ENCODE results near the gene SLC22A12. TPM values are rescaled to one million over a fixed set of nuclear protein-coding genes. Genes with fewer than 3 reads are reported as not detected.

Gene SLC22A12
- total and polyA plus RNA-seq, 2 experiments from 2014 or later = not detected

GRCh38 chr11:64571410-64572091 lies 19.5 kb upstream of the SLC22A12 start:
- Histone ChIP-seq H2AFZ (peak overlapping the region; percentile 82), H3K36me3 (ENCODE audit: insufficient read depth) (no peaks in the 10 kb centered on the region), H3K27ac (ENCODE audit: low read depth) (no peak overlapping the region), H3K79me2 (replicated peaks; ENCODE audit: insufficient read depth) (no peaks in the 10 kb centered on the region), H3K4me2 (0 out of 2 replicates have a peak overlapping the region, but pooled peaks have one; percentile 48), H3K4me1 (ENCODE audit: insufficient read depth) (peaks cover 7% of the 10 kb centered on the region; the same call in 1 of the 2 replicates), H3K27me3 (ENCODE audit: insufficient read depth) (no peaks in the 10 kb centered on the region), H3K9me2 (ENCODE audit: insufficient read depth) (no peaks in the 10 kb centered on the region), H3F3A (replicated peaks; ENCODE audit: low read depth) (no peaks in the 10 kb centered on the region), H3K4me3 (no peak overlapping the region), H4K20me1 (replicated peaks; ENCODE audit: insufficient read depth) (no peaks in the 10 kb centered on the region)
- Mint-ChIP-seq H3K4me3 (no peak overlapping the region; the same call in 2 of the 3 replicates), H3K27me3 (ENCODE audit: insufficient read depth, low read depth, poor library complexity) (peaks cover 10% of the 10 kb centered on the region), H3K36me3 (ENCODE audit: low read depth) (no peaks in the 10 kb centered on the region), H3K27ac (no peak overlapping the region), H3K9me3 (no peaks in the 10 kb centered on the region), H3K4me1 (peaks cover 24% of the 10 kb centered on the region)
- peak; percentile 65 for DNase-seq (ENCODE audit: low spot score)
- no peak for TF ChIP-seq STAT1 (IDR thresholded peaks at IDR 0.05; ENCODE audit: unreplicated experiment)
- TF ChIP-seq ZNF114 (CRISPR knock-in tag; IDR thresholded peaks at IDR 0.05) = no peak
- TF ChIP-seq EZH2 (IDR thresholded peaks at IDR 0.05; ENCODE audit: low read depth, unreplicated experiment) = no peak
- no peak for TF ChIP-seq CTCF (conservative IDR thresholded peaks at IDR 0.05; ENCODE audit: low read depth in 2 of 2)
- TF ChIP-seq, protein P1, sequence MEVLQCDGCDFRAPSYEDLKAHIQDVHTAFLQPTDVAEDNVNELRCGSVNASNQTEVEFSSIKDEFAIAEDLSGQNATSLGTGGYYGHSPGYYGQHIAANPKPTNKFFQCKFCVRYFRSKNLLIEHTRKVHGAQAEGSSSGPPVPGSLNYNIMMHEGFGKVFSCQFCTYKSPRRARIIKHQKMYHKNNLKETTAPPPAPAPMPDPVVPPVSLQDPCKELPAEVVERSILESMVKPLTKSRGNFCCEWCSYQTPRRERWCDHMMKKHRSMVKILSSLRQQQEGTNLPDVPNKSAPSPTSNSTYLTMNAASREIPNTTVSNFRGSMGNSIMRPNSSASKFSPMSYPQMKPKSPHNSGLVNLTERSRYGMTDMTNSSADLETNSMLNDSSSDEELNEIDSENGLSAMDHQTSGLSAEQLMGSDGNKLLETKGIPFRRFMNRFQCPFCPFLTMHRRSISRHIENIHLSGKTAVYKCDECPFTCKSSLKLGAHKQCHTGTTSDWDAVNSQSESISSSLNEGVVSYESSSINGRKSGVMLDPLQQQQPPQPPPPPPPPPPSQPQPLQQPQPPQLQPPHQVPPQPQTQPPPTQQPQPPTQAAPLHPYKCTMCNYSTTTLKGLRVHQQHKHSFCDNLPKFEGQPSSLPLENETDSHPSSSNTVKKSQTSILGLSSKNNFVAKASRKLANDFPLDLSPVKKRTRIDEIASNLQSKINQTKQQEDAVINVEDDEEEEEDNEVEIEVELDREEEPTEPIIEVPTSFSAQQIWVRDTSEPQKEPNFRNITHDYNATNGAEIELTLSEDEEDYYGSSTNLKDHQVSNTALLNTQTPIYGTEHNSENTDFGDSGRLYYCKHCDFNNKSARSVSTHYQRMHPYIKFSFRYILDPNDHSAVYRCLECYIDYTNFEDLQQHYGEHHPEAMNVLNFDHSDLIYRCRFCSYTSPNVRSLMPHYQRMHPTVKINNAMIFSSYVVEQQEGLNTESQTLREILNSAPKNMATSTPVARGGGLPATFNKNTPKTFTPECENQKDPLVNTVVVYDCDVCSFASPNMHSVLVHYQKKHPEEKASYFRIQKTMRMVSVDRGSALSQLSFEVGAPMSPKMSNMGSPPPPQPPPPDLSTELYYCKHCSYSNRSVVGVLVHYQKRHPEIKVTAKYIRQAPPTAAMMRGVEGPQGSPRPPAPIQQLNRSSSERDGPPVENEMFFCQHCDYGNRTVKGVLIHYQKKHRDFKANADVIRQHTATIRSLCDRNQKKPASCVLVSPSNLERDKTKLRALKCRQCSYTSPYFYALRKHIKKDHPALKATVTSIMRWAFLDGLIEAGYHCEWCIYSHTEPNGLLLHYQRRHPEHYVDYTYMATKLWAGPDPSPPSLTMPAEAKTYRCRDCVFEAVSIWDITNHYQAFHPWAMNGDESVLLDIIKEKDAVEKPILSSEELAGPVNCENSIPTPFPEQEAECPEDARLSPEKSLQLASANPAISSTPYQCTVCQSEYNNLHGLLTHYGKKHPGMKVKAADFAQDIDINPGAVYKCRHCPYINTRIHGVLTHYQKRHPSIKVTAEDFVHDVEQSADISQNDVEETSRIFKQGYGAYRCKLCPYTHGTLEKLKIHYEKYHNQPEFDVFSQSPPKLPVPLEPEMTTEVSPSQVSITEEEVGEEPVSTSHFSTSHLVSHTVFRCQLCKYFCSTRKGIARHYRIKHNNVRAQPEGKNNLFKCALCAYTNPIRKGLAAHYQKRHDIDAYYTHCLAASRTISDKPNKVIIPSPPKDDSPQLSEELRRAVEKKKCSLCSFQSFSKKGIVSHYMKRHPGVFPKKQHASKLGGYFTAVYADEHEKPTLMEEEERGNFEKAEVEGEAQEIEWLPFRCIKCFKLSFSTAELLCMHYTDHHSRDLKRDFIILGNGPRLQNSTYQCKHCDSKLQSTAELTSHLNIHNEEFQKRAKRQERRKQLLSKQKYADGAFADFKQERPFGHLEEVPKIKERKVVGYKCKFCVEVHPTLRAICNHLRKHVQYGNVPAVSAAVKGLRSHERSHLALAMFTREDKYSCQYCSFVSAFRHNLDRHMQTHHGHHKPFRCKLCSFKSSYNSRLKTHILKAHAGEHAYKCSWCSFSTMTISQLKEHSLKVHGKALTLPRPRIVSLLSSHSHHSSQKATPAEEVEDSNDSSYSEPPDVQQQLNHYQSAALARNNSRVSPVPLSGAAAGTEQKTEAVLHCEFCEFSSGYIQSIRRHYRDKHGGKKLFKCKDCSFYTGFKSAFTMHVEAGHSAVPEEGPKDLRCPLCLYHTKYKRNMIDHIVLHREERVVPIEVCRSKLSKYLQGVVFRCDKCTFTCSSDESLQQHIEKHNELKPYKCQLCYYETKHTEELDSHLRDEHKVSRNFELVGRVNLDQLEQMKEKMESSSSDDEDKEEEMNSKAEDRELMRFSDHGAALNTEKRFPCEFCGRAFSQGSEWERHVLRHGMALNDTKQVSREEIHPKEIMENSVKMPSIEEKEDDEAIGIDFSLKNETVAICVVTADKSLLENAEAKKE (CRISPR knock-in tag; IDR thresholded peaks at IDR 0.05) = no peak
- no peak for TF ChIP-seq NANOG (IDR thresholded peaks at IDR 0.05; ENCODE audit: borderline replicate concordance)
- TF ChIP-seq, protein P2, sequence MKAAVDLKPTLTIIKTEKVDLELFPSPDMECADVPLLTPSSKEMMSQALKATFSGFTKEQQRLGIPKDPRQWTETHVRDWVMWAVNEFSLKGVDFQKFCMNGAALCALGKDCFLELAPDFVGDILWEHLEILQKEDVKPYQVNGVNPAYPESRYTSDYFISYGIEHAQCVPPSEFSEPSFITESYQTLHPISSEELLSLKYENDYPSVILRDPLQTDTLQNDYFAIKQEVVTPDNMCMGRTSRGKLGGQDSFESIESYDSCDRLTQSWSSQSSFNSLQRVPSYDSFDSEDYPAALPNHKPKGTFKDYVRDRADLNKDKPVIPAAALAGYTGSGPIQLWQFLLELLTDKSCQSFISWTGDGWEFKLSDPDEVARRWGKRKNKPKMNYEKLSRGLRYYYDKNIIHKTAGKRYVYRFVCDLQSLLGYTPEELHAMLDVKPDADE (IDR thresholded peaks at IDR 0.05) = no peak
- no peak for TF ChIP-seq POLR2AphosphoS5 (IDR thresholded peaks at IDR 0.05; ENCODE audit: low read depth)
- TF ChIP-seq, protein P3, sequence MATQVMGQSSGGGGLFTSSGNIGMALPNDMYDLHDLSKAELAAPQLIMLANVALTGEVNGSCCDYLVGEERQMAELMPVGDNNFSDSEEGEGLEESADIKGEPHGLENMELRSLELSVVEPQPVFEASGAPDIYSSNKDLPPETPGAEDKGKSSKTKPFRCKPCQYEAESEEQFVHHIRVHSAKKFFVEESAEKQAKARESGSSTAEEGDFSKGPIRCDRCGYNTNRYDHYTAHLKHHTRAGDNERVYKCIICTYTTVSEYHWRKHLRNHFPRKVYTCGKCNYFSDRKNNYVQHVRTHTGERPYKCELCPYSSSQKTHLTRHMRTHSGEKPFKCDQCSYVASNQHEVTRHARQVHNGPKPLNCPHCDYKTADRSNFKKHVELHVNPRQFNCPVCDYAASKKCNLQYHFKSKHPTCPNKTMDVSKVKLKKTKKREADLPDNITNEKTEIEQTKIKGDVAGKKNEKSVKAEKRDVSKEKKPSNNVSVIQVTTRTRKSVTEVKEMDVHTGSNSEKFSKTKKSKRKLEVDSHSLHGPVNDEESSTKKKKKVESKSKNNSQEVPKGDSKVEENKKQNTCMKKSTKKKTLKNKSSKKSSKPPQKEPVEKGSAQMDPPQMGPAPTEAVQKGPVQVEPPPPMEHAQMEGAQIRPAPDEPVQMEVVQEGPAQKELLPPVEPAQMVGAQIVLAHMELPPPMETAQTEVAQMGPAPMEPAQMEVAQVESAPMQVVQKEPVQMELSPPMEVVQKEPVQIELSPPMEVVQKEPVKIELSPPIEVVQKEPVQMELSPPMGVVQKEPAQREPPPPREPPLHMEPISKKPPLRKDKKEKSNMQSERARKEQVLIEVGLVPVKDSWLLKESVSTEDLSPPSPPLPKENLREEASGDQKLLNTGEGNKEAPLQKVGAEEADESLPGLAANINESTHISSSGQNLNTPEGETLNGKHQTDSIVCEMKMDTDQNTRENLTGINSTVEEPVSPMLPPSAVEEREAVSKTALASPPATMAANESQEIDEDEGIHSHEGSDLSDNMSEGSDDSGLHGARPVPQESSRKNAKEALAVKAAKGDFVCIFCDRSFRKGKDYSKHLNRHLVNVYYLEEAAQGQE (IDR thresholded peaks at IDR 0.05; ENCODE audit: unreplicated experiment) = no peak
- TF ChIP-seq EZH2phosphoT487 (IDR thresholded peaks at IDR 0.05; ENCODE audit: unreplicated experiment) = no peak
- no peak for TF ChIP-seq CREB1 (CRISPR knock-in tag; IDR thresholded peaks at IDR 0.05; ENCODE audit: low read depth)
- TF ChIP-seq JUNB (IDR thresholded peaks at IDR 0.05; ENCODE audit: unreplicated experiment) = no peak
- no peak for TF ChIP-seq ZNF331 (CRISPR knock-in tag; IDR thresholded peaks at IDR 0.05; ENCODE audit: low read depth)
- ATAC-seq = peak; percentile 56
